DOHH2 (cell line): ENCODE measurements around the gene SNX9.

Experiments used
- H3F3A ChIP-seq: fragments of 200-600 bp; sonication (generic), shearing (Covaris generic); 2 replicates; pipeline ENCODE4 v1.6.0; 2016; ENCODE audit warnings: antibody characterized with exemption, mild to moderate bottlenecking; ENCODE audit not compliant: control insufficient read depth, insufficient read depth
- H3K27ac ChIP-seq: fragments of 200-600 bp; sonication (generic); 2 replicates; pipeline ENCODE4 v1.5.1; 2014; ENCODE audit warnings: low read depth, mild to moderate bottlenecking, low read length, moderate library complexity
- H3K27me3 ChIP-seq: fragments of 200-600 bp; sonication (generic); 2 replicates; pipeline ENCODE4 v1.6.1; 2014; ENCODE audit warnings: mild to moderate bottlenecking, low read length, mixed read lengths; ENCODE audit not compliant: control insufficient read depth
- H3K36me3 ChIP-seq: fragments of 200-600 bp; sonication (generic); 2 replicates; pipeline ENCODE4 v1.6.1; 2014; ENCODE audit warnings: mild to moderate bottlenecking, low read length, moderate library complexity, mixed read lengths; ENCODE audit not compliant: control insufficient read depth
- H3K4me1 ChIP-seq: fragments of 200-600 bp; sonication (generic); 2 replicates; pipeline ENCODE4 v1.6.1; 2014; ENCODE audit warnings: mild to moderate bottlenecking, low read length, mixed read lengths; ENCODE audit not compliant: control insufficient read depth
- H3K4me2 ChIP-seq: fragments of 200-600 bp; sonication (generic); 2 replicates; pipeline ENCODE4 v1.6.0; 2014; ENCODE audit warnings: mild to moderate bottlenecking, low read length, moderate library complexity
- H3K4me3 ChIP-seq: fragments of 200-600 bp; sonication (generic); 2 replicates; pipeline ENCODE4 v1.5.1; 2014; ENCODE audit warnings: mild to moderate bottlenecking, low read length, mixed read lengths
- H3K79me2 ChIP-seq: fragments of 200-600 bp; sonication (generic); 2 replicates; pipeline ENCODE4 v1.6.1; 2014; ENCODE audit warnings: mild to moderate bottlenecking, low read length, mixed read lengths; ENCODE audit not compliant: control insufficient read depth
- H3K9me2 ChIP-seq: fragments of 200-600 bp; sonication (generic); replicated peaks from 2 replicates; pipeline ENCODE4 v1.6.1; 2014; ENCODE audit warnings: mild to moderate bottlenecking, low read length, mixed read lengths; ENCODE audit not compliant: control insufficient read depth
- H3K9me3 ChIP-seq: fragments of 200-600 bp; sonication (generic); 2 replicates; pipeline ENCODE4 v1.6.1; 2014; ENCODE audit warnings: antibody characterized with exemption, low read length, mixed read lengths; ENCODE audit not compliant: control insufficient read depth, insufficient read depth
- H4K20me1 ChIP-seq: fragments of 200-600 bp; sonication (generic); 2 replicates; pipeline ENCODE4 v1.6.0; 2014; ENCODE audit warnings: low read depth, mild to moderate bottlenecking, antibody characterized with exemption, low read length, moderate library complexity; ENCODE audit not compliant: control insufficient read depth, insufficient read depth
- EZH2phosphoT487 ChIP-seq: fragments of 200-600 bp; sonication (generic); IDR thresholded peaks from 2 replicates; pipeline ENCODE4 v1.6.1; 2017; ENCODE audit warnings: borderline replicate concordance, mild to moderate bottlenecking, antibody characterized with exemption, low read length, moderate library complexity, mixed read lengths
- TF ChIP-seq, protein P1 (sequence below): fragments of 200-600 bp; sonication (generic); IDR thresholded peaks from one replicate; pipeline ENCODE4 v1.5.1; 2014; ENCODE audit warnings: antibody characterized with exemption, mild to moderate bottlenecking, low read depth, low read length; ENCODE audit not compliant: poor library complexity, severe bottlenecking

SNX9 gene

DNA sequence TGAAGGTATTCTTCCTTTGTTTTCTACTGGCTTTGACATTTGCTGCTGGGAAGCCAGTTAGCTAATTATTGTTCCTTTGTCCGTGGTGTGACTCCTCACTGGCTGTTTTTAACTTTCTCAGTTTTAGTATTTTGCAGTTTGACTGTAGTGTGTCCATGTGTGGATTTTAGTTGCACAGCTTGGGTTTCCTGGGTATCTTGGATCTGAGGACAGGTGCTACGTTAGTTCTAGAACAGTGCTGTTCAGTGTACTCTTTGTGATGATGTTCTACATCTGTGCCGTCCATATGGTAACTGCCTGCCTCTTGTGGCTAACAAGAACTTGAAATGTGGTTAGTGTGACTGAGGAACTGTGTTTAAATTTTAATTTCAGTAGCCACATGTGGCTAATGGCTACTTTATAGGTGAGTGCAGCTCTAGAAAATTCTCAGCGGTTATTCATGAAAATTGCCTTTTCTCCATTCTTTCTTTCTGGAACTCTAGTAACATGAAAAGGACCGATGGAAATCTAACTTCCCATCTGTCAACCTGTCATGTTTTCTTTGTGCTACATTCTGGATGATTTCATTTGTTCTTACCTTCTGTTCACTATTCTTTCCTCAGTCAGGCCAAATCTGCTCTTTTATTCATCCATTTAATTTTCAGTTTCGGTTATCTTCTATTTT is 7.4 kb downstream of the SNX9 start:
- H3F3A ChIP-seq = peaks cover 3% of the 10 kb centered on the region; the same call in 1 of the 2 replicates
- H3K9me2 ChIP-seq = no peaks in the 10 kb centered on the region
- H3K4me1 ChIP-seq = peaks cover 11% of the 10 kb centered on the region
- peaks cover 30% of the 10 kb centered on the region for H3K27me3 ChIP-seq
- H4K20me1 ChIP-seq = no peaks in the 10 kb centered on the region
- TF ChIP-seq EZH2phosphoT487 = no peak
- TF ChIP-seq, protein P1, sequence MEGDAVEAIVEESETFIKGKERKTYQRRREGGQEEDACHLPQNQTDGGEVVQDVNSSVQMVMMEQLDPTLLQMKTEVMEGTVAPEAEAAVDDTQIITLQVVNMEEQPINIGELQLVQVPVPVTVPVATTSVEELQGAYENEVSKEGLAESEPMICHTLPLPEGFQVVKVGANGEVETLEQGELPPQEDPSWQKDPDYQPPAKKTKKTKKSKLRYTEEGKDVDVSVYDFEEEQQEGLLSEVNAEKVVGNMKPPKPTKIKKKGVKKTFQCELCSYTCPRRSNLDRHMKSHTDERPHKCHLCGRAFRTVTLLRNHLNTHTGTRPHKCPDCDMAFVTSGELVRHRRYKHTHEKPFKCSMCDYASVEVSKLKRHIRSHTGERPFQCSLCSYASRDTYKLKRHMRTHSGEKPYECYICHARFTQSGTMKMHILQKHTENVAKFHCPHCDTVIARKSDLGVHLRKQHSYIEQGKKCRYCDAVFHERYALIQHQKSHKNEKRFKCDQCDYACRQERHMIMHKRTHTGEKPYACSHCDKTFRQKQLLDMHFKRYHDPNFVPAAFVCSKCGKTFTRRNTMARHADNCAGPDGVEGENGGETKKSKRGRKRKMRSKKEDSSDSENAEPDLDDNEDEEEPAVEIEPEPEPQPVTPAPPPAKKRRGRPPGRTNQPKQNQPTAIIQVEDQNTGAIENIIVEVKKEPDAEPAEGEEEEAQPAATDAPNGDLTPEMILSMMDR = no peak
- H3K4me3 ChIP-seq = no peak overlapping the region
- H3K4me2 ChIP-seq = no peak overlapping the region
- no peak overlapping the region for H3K27ac ChIP-seq
- no peaks in the 10 kb centered on the region for H3K36me3 ChIP-seq
- H3K9me3 ChIP-seq = no peaks in the 10 kb centered on the region
- no peaks in the 10 kb centered on the region for H3K79me2 ChIP-seq

- Histone ChIP-seq H4K20me1 (no peaks in the 10 kb centered on the region), H3K27ac (no peak overlapping the region), H3K9me2 (no peaks in the 10 kb centered on the region), H3K79me2 (no peaks in the 10 kb centered on the region), H3F3A (peaks cover 3% of the 10 kb centered on the region; the same call in 1 of the 2 replicates), H3K36me3 (no peaks in the 10 kb centered on the region), H3K4me3 (no peak overlapping the region), H3K27me3 (peaks cover 27% of the 10 kb centered on the region), H3K4me1 (peaks cover 11% of the 10 kb centered on the region), H3K4me2 (no peak overlapping the region), H3K9me3 (no peaks in the 10 kb centered on the region)
- TF ChIP-seq, protein P1 = no peak
- no peak for TF ChIP-seq EZH2phosphoT487
These were observed 7.9 kb downstream of the SNX9 start for GRCh38 chr6:157831018-157831369.

DNA sequence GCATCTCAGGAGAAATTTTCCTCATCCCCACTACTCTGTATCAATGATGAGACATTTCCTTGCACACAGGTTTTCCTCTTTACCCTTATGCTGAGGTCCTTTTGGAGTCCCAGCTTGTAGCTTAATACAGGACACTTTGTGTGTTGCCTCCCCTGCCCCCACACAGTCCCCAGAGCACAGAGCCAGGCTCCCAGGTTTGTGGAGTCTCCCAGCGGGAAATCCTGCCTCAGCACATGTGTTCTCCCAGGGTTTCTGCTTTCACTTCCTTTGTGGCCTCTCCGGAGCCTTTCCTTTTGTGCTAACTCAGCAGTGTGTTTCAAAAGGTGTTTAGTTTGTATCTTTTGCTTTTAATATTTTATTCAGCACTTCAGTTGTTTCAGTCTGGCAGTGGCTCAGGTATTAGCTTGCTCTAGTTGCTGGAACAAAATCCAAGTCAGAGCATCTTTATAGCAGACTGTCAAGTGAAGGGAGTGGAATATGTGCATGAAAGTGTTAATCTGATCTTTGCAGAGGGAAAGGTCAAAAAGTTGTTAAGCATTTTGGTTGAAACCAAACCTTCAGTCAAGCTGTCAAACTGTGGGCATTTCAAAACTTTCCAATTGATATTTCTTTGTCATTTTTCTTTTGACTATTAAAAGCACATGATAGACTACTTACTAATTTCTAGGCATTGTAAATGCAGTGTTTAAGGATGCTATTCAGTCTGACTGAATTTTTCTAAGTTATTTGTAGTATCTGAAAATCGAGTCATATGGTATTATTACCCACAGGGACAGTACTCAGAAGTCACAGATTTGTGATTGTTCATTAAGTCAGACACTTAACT is 8.6 kb downstream of the SNX9 start:
- Histone ChIP-seq H4K20me1 (no peaks in the 10 kb centered on the region), H3K4me2 (no peak overlapping the region), H3K9me3 (no peaks in the 10 kb centered on the region), H3F3A (peaks cover 3% of the 10 kb centered on the region; the same call in 1 of the 2 replicates), H3K9me2 (no peaks in the 10 kb centered on the region), H3K4me1 (peaks cover 11% of the 10 kb centered on the region), H3K4me3 (no peak overlapping the region), H3K27me3 (peaks cover 29% of the 10 kb centered on the region), H3K27ac (no peak overlapping the region), H3K36me3 (no peaks in the 10 kb centered on the region), H3K79me2 (no peaks in the 10 kb centered on the region)
- TF ChIP-seq, protein P1 = no peak
- TF ChIP-seq EZH2phosphoT487 = no peak
